IMR-90 (cell line): ENCODE results near the gene MPST. TPM values are rescaled to one million over a fixed set of nuclear protein-coding genes. Genes with fewer than 3 reads are reported as not detected.

Experiments
- ATAC-seq: fragments of 200-7000 bp; cut with Tn5 transposase; 2 replicates; pipeline ENCODE4 v1.9.1; 2020; ENCODE audit warnings: low read depth, mild to moderate bottlenecking, moderate library complexity
- BruUV-seq: library from RNA; stranded (reverse); fragments of 400-500 nt; replicated peaks from 2 replicates; lab custom pipeline; 2021; lab: Mats Ljungman, UMichigan
- CTCF ChIA-PET: fragments of 300-600 bp; formaldehyde crosslinking; extraction: SDS; loops from one replicate; lab custom pipeline; 2021; ENCODE audit warnings: antibody characterized with exemption; lab: Yijun Ruan, JAX
- POLR2A ChIA-PET: fragments of 300-600 bp; sonication (Branson Sonifier 250); formaldehyde crosslinking; loops from one replicate; lab custom pipeline; 2022; ENCODE audit warnings: antibody characterized with exemption; ENCODE audit not compliant: unreplicated experiment; lab: Charles Lee
- DNase-seq: peaks from one replicate; pipeline ENCODE4 v3.0.0; 2013
- H2AFZ ChIP-seq: replicated peaks from 2 replicates; pipeline ENCODE3; 2013; ENCODE audit warnings: low read length, mild to moderate bottlenecking; ENCODE audit not compliant: poor library complexity
- H2AK5ac ChIP-seq: 2 replicates; pipeline ENCODE4 v1.6.1; 2013; ENCODE audit warnings: low read depth, low read length, inconsistent platforms
- H2AK9ac ChIP-seq: replicated peaks from 2 replicates; pipeline ENCODE3; 2013; ENCODE audit warnings: mild to moderate bottlenecking, low read depth, low read length, moderate library complexity; ENCODE audit not compliant: poor library complexity
- H2BK120ac ChIP-seq: 2 replicates; pipeline ENCODE4 v1.6.1; 2013; ENCODE audit warnings: low read depth, low read length, inconsistent platforms
- H2BK15ac ChIP-seq: 3 replicates; pipeline ENCODE4 v1.6.1; 2013; ENCODE audit warnings: low read depth, low read length, inconsistent platforms
- H2BK20ac ChIP-seq: 2 replicates; pipeline ENCODE4 v1.6.1; 2013; ENCODE audit warnings: low read depth, mild to moderate bottlenecking, inconsistent platforms, low read length, moderate library complexity
- H2BK5ac ChIP-seq: 2 replicates; pipeline ENCODE4 v1.6.1; 2013; ENCODE audit warnings: mild to moderate bottlenecking, low read depth, low read length, inconsistent platforms; ENCODE audit not compliant: poor library complexity, severe bottlenecking
- H3K14ac ChIP-seq: replicated peaks from 2 replicates; pipeline ENCODE4 v1.6.1; 2013; ENCODE audit warnings: low read depth, low read length, inconsistent platforms
- H3K18ac ChIP-seq: 2 replicates; pipeline ENCODE4 v1.6.1; 2013; ENCODE audit warnings: low read depth, low read length, control low read depth
- H3K23ac ChIP-seq: 2 replicates; pipeline ENCODE4 v1.6.1; 2013; ENCODE audit warnings: low read depth, low read length, inconsistent platforms
- H3K27ac ChIP-seq: 2 replicates; pipeline ENCODE4 v1.5.1; 2013; ENCODE audit warnings: mild to moderate bottlenecking, control low read depth, low read length; ENCODE audit not compliant: insufficient read depth
- H3K27me3 ChIP-seq: 2 replicates; pipeline ENCODE4 v1.6.1; 2013; ENCODE audit warnings: low read length; ENCODE audit not compliant: control insufficient read depth, insufficient read depth
- H3K36me3 ChIP-seq: 2 replicates; pipeline ENCODE4 v1.6.1; 2013; ENCODE audit warnings: low read length, mixed read lengths; ENCODE audit not compliant: control insufficient read depth, insufficient read depth
- H3K4ac ChIP-seq: 2 replicates; pipeline ENCODE4 v1.6.1; 2013; ENCODE audit warnings: low read depth, low read length, inconsistent platforms
- H3K4me1 ChIP-seq: 2 replicates; pipeline ENCODE4 v1.6.1; 2013; ENCODE audit warnings: low read length, mixed read lengths; ENCODE audit not compliant: control insufficient read depth, insufficient read depth
- H3K4me2 ChIP-seq: 2 replicates; pipeline ENCODE4 v1.6.1; 2013; ENCODE audit warnings: low read depth, mild to moderate bottlenecking, control low read depth, low read length, moderate library complexity
- H3K4me3 ChIP-seq: 2 replicates; pipeline ENCODE4 v1.5.1; 2013; ENCODE audit warnings: low read depth, mild to moderate bottlenecking, control low read depth, low read length, moderate library complexity; ENCODE audit not compliant: insufficient read depth
- H3K56ac ChIP-seq: 2 replicates; pipeline ENCODE4 v1.6.1; 2013; ENCODE audit warnings: low read length, inconsistent platforms; ENCODE audit not compliant: insufficient read depth; ENCODE audit errors: extremely low read depth
- H3K79me1 ChIP-seq, 2 experiments: 2 replicates each; pipeline ENCODE4 v1.6.1; 2013; ENCODE audit warnings: low read length in 2 of 2, inconsistent platforms in 1 of 2, low read depth in 1 of 2
- H3K9ac ChIP-seq: 2 replicates; pipeline ENCODE4 v1.6.1; 2013; ENCODE audit warnings: low read depth, low read length, control low read depth
- H3K9me1 ChIP-seq: 2 replicates; pipeline ENCODE4 v1.6.1; 2013; ENCODE audit warnings: low read length, inconsistent platforms; ENCODE audit not compliant: insufficient read depth
- H3K9me3 ChIP-seq: 2 replicates; pipeline ENCODE4 v1.6.1; 2013; ENCODE audit warnings: low read length; ENCODE audit not compliant: control insufficient read depth, insufficient read depth
- H4K20me1 ChIP-seq: 2 replicates; pipeline ENCODE4 v1.6.1; 2013; ENCODE audit warnings: low read length, inconsistent platforms; ENCODE audit not compliant: insufficient read depth
- H4K5ac ChIP-seq: 2 replicates; pipeline ENCODE4 v1.6.1; 2013; ENCODE audit warnings: mild to moderate bottlenecking, low read depth, low read length, control low read depth
- H4K8ac ChIP-seq, 2 experiments: 2 replicates each; pipeline ENCODE4 v1.6.1; 2013; ENCODE audit warnings: low read depth in 2 of 2, low read length in 2 of 2, control low read depth in 1 of 2, inconsistent platforms in 1 of 2
- H4K91ac ChIP-seq: 2 replicates; pipeline ENCODE4 v1.6.1; 2013; ENCODE audit warnings: low read depth, low read length, inconsistent platforms; ENCODE audit not compliant: insufficient read depth
- BHLHE40 ChIP-seq: fragments of 150-350 bp; IDR thresholded peaks from 2 replicates; pipeline ENCODE4 v1.6.1; 2016; ENCODE audit warnings: mild to moderate bottlenecking, low read depth, low read length
- CEBPB ChIP-seq: IDR thresholded peaks from 2 replicates; pipeline ENCODE4 v1.6.1; 2012; ENCODE audit warnings: low read depth, low read length, improper control_type of control experiment
- CHD1 ChIP-seq: IDR thresholded peaks from 2 replicates; pipeline ENCODE4 v1.6.1; 2012; ENCODE audit warnings: low read depth, low read length, improper control_type of control experiment
- MAFK ChIP-seq: IDR thresholded peaks from 2 replicates; pipeline ENCODE4 v1.6.1; 2012; ENCODE audit warnings: low read depth, low read length, improper control_type of control experiment
- MAZ ChIP-seq: IDR thresholded peaks from 2 replicates; pipeline ENCODE4 v1.6.1; 2012; ENCODE audit warnings: low read depth, mild to moderate bottlenecking, low read length, improper control_type of control experiment, moderate library complexity, borderline replicate concordance
- MXI1 ChIP-seq: IDR thresholded peaks from 2 replicates; pipeline ENCODE4 v1.6.1; 2012; ENCODE audit warnings: low read depth, mild to moderate bottlenecking, low read length, moderate library complexity, borderline replicate concordance
- NFE2L2 ChIP-seq: fragments of 150-350 bp; IDR thresholded peaks from 2 replicates; pipeline ENCODE4 v1.6.1; 2016; ENCODE audit warnings: low read depth, mild to moderate bottlenecking, low read length
- POLR2A ChIP-seq: IDR thresholded peaks from 2 replicates; pipeline ENCODE4 v1.6.1; 2012; ENCODE audit warnings: mild to moderate bottlenecking, low read depth, low read length
- RAD21 ChIP-seq: IDR thresholded peaks from 2 replicates; pipeline ENCODE4 v1.6.1; 2012; ENCODE audit warnings: low read length, improper control_type of control experiment
- RCOR1 ChIP-seq: IDR thresholded peaks from 2 replicates; pipeline ENCODE4 v1.6.1; 2012; ENCODE audit warnings: mild to moderate bottlenecking, low read length, improper control_type of control experiment; ENCODE audit not compliant: insufficient replicate concordance
- RFX5 ChIP-seq: IDR thresholded peaks from 2 replicates; pipeline ENCODE4 v1.8.0; 2012; ENCODE audit warnings: low read depth, mild to moderate bottlenecking, low read length, moderate library complexity
- SMC3 ChIP-seq: fragments of 150-350 bp; IDR thresholded peaks from 2 replicates; pipeline ENCODE4 v1.6.1; 2016; ENCODE audit warnings: low read depth, mild to moderate bottlenecking, antibody characterized with exemption, low read length, moderate library complexity
- USF2 ChIP-seq: fragments of 150-350 bp; IDR thresholded peaks from 2 replicates; pipeline ENCODE4 v1.6.1; 2017; ENCODE audit warnings: mild to moderate bottlenecking, antibody characterized with exemption, low read length, low read depth
- WGBS, 2 experiments: methylation state at CpG; one replicate each; pipeline versions ENCODE4 v1.1.5 to v1.1.7; 2013; ENCODE audit warnings: missing lambda C conversion rate in 2 of 2; ENCODE audit not compliant: insufficient read length in 1 of 2; ENCODE audit errors: extremely low coverage in 2 of 2; 5-methylcytosine and 5-hydroxymethylcytosine counted together
- dilution Hi-C: fragments of 300-500 bp; cut with HindIII; formaldehyde crosslinking; loops from one replicate; pipeline ENCODE4 v1.14.3; 2018; ENCODE audit warnings: low sequenced_read_pairs; ENCODE audit not compliant: unreplicated experiment
- in situ Hi-C: fragments of 300-500 bp; cut with MboI; formaldehyde crosslinking; loops from 3 replicates; pipeline ENCODE4 v1.14.3; 2019; ENCODE audit warnings: low sequenced_read_pairs, inconsistent platforms, mixed read lengths
- intact Hi-C: fragments of 100-400 bp; cut with micrococcal nuclease; formaldehyde crosslinking; loops from 2 replicates; pipeline ENCODE4 v1.10.0; 2022
- polyA plus RNA-seq, 3 experiments: library from polyadenylated mRNA; depleted of rRNA; stranded (reverse); fragments of >200 nt; gene quantifications; 2 replicates each; pipeline ENCODE4 v1.2.3, GENCODE V29; 2012; ENCODE audit warnings: low replicate concordance in 1 of 3
- total RNA-seq: library from RNA; depleted of rRNA; stranded (reverse); fragments of >200 nt; gene quantifications from 2 replicates; pipeline ENCODE4 v1.2.3, GENCODE V29; 2012
- TF ChIP-seq, protein P1 (sequence below): conservative IDR thresholded peaks from 2 replicates; pipeline ENCODE4 v1.5.1; 2012; ENCODE audit warnings: mild to moderate bottlenecking, low read depth, low read length, improper control_type of control experiment
- TF ChIP-seq, protein P2 (sequence below): fragments of 150-350 bp; IDR thresholded peaks from 2 replicates; pipeline ENCODE4 v1.6.1; 2016; ENCODE audit warnings: low read depth, mild to moderate bottlenecking, low read length, moderate library complexity, borderline replicate concordance

MPST gene
- total and polyA plus RNA-seq, 2 of the 4 experiments (the other 2 are of a cell fraction): 19.2 to 43.0 TPM

GRCh38 chr22:37014835-37015586 is 4.5 kb upstream of the MPST start:
- ChIA-PET POLR2A (no interaction called here), CTCF (no interaction called here)
- H3K56ac ChIP-seq: no peak overlapping the region
- H3K23ac ChIP-seq: no peak overlapping the region
- H2AK5ac ChIP-seq: no peak overlapping the region
- no peak overlapping the region for H2BK15ac ChIP-seq
- peaks cover 10 to 29% of the 10 kb centered on the region in 2 experiments for H3K79me1 ChIP-seq
- H3K9me3 ChIP-seq: no peaks in the 10 kb centered on the region
- H2AFZ ChIP-seq: no peak overlapping the region
- no peak overlapping the region for H3K18ac ChIP-seq
- no peak overlapping the region for H4K91ac ChIP-seq
- H3K14ac ChIP-seq: no peak overlapping the region
- no peak overlapping the region for H4K5ac ChIP-seq
- H2BK5ac ChIP-seq: no peak overlapping the region
- H4K8ac ChIP-seq: no peak overlapping the region
- peaks cover 12% of the 10 kb centered on the region for H3K36me3 ChIP-seq
- no peak overlapping the region for H2BK120ac ChIP-seq
- no peak overlapping the region for H3K27ac ChIP-seq
- dilution Hi-C loops: no loop called here
- BruUV-seq: no TSS peak
- H3K9ac ChIP-seq: no peak overlapping the region
- in situ Hi-C loops: no loop called here
- H3K27me3 ChIP-seq: no peaks in the 10 kb centered on the region; the same call in 1 of the 2 replicates
- no peak for DNase-seq
- no peak overlapping the region for H3K4me3 ChIP-seq
- peaks cover 23% of the 10 kb centered on the region for H4K20me1 ChIP-seq
- H3K9me1 ChIP-seq: peaks cover 2% of the 10 kb centered on the region; the same call in 1 of the 2 replicates
- intact Hi-C loops: no loop called here
- peaks cover 5% of the 10 kb centered on the region; the same call in 1 of the 2 replicates for H3K4me1 ChIP-seq
- ATAC-seq: no peak
- no peak overlapping the region for H2AK9ac ChIP-seq
- H2BK20ac ChIP-seq: no peak overlapping the region
- no peak overlapping the region for H3K4me2 ChIP-seq
- WGBS, 2 experiments: 89% methylated on average over 4 of the region's 12 CpGs; no CpG with 5 or more reads in 1 of the 2 experiments
- H3K4ac ChIP-seq: no peak overlapping the region
- no peak for TF ChIP-seq SMC3
- TF ChIP-seq, protein P1, sequence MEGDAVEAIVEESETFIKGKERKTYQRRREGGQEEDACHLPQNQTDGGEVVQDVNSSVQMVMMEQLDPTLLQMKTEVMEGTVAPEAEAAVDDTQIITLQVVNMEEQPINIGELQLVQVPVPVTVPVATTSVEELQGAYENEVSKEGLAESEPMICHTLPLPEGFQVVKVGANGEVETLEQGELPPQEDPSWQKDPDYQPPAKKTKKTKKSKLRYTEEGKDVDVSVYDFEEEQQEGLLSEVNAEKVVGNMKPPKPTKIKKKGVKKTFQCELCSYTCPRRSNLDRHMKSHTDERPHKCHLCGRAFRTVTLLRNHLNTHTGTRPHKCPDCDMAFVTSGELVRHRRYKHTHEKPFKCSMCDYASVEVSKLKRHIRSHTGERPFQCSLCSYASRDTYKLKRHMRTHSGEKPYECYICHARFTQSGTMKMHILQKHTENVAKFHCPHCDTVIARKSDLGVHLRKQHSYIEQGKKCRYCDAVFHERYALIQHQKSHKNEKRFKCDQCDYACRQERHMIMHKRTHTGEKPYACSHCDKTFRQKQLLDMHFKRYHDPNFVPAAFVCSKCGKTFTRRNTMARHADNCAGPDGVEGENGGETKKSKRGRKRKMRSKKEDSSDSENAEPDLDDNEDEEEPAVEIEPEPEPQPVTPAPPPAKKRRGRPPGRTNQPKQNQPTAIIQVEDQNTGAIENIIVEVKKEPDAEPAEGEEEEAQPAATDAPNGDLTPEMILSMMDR: no peak
- TF ChIP-seq POLR2A: no peak
- TF ChIP-seq CEBPB: no peak
- TF ChIP-seq NFE2L2: no peak
- no peak for TF ChIP-seq RAD21
- TF ChIP-seq MAZ: no peak
- no peak for TF ChIP-seq USF2
- no peak for TF ChIP-seq MAFK
- no peak for TF ChIP-seq BHLHE40
- no peak for TF ChIP-seq MXI1
- TF ChIP-seq RFX5: no peak
- no peak for TF ChIP-seq CHD1
- TF ChIP-seq RCOR1: no peak
- TF ChIP-seq, protein P2, sequence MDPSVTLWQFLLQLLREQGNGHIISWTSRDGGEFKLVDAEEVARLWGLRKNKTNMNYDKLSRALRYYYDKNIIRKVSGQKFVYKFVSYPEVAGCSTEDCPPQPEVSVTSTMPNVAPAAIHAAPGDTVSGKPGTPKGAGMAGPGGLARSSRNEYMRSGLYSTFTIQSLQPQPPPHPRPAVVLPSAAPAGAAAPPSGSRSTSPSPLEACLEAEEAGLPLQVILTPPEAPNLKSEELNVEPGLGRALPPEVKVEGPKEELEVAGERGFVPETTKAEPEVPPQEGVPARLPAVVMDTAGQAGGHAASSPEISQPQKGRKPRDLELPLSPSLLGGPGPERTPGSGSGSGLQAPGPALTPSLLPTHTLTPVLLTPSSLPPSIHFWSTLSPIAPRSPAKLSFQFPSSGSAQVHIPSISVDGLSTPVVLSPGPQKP: no peak
